ENCODE data around the gene SLC22A1. TPM values are rescaled to one million over a fixed set of nuclear protein-coding genes. Genes with fewer than 3 reads are reported as not detected.

SLC22A1 gene
- total RNA-seq, 4 donors from 2014 or later, result 1.4 to 2.6 (median 1.5) TPM

DNA sequence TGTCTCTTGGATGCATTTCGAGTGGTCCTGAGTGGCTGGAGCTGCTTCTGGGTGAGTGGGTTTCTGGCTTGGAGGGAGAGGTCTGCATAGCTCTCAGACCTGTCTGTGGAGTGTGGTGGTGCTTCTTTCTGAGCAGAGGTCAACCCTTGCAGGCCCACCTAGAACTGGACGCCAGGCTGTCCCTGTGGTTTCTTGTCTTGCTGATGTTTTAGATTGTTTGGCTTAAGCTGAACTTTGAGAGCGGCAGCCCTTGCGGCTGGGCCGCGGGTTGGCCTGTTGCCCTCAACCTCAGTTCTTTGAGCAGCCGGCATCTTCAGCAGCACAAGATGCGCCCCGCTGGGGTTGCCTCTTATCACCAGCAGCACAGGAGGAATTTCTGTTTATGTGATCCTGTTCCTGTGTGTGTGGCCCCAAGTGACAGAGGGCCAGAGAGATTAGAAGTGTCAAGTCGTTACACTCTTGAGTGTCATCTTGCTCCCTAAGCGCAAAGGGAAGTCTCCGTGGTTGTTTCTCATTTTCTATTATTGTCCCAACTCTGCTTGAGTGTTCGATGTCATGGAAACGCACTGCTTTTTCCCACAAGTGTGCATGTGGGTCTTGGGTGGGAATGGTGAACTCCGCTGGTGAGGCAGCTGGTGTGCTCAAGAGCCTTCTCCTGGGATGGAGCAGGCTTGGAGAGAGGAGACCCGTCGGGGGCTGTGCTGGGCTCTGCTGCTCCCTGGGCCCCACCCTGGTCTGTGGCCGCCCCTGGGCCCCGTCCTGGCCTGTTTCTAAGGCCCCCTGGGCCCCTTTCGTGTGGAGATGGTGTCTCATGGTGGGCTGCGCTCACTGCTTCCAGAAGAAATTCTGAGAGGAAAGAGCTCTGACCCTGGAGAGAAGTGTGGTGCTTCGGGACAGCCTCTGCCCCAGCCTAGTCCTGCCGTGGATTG lies 20.1 kb upstream of the SLC22A1 start:
- TF ChIP-seq, protein P1, sequence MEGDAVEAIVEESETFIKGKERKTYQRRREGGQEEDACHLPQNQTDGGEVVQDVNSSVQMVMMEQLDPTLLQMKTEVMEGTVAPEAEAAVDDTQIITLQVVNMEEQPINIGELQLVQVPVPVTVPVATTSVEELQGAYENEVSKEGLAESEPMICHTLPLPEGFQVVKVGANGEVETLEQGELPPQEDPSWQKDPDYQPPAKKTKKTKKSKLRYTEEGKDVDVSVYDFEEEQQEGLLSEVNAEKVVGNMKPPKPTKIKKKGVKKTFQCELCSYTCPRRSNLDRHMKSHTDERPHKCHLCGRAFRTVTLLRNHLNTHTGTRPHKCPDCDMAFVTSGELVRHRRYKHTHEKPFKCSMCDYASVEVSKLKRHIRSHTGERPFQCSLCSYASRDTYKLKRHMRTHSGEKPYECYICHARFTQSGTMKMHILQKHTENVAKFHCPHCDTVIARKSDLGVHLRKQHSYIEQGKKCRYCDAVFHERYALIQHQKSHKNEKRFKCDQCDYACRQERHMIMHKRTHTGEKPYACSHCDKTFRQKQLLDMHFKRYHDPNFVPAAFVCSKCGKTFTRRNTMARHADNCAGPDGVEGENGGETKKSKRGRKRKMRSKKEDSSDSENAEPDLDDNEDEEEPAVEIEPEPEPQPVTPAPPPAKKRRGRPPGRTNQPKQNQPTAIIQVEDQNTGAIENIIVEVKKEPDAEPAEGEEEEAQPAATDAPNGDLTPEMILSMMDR (IDR thresholded peaks at IDR 0.05; ENCODE audit: low read depth), result no peak

DNA sequence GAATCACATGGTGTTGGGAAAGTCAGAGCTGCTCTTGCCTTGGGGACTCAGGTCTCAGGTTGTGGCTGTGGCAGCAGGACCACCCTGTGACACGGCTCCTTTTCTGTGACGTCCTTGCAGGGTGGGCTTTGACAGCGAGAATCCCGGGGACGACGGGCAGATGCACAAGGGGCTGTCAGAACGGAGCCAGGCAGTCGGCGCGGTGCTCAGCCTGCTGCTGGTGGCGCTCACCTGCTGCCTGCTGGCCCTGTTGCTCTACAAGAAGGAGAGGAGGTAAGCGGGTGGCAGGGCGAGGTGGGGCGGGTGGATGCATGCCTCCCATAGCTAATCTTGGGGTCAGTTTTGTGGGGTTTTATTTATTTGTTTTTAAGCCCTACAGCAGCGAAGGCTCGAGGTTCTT lies 19.2 kb upstream of the SLC22A1 start:
- TF ChIP-seq, protein P1 (IDR thresholded peaks at IDR 0.05; ENCODE audit: low read depth), result no peak

DNA sequence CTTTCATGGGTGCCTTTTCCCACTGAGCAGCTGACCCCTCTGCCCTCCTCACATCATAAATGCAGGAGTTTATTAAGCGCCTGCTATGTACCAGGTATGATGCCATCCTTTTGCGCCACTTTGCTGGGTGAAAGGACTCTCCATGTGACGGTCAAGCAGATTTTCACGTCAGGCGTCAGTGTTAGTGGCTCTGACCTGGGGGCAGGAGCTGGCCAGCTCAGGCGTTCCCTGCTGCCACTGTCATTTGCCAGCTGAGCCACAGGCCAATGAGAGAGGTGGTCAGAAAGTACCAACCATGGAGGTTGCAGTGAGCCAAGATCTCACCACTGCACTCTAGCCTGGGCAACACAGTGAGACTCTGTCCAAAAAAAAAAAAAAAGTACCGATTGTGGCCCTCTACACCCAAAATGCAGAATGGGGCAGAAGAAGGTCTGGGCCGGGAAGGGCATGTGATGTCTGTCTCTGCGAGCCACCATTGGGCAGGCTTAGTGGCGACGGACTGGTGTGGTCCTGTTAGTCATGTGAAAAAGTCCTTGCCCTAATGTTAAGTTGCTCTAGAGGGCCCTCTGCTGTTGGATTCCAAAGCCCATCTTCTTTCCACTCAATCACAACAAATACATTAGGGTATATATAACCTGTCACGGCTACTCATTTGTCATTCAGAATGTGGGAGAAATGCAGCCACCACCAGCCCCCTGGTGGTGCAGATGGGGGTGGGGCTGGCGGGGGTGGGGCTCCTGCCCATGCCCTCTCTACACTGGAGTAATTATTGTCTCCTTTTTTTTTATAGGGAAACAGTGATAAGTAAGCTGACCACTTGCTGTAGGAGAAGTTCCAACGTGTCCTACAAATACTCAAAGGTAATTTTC lies 18.4 kb upstream of the SLC22A1 start:
- TF ChIP-seq, protein P1 (IDR thresholded peaks at IDR 0.05; ENCODE audit: low read depth), result no peak

DNA sequence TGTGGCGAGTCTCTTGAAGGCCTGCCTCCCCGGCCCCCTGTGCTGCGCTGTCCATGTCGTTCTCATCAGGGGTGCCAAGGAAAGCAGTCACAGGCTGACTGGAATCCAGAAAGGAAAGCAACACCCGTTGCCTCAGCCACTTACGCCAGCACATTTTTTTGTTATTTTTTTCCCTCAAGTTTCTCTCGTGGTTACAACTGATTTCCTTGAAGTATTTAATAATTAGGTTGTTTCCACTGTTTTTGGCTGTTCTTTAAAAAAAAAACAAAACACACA lies 17.9 kb upstream of the SLC22A1 start:
- TF ChIP-seq, protein P1 (IDR thresholded peaks at IDR 0.05; ENCODE audit: low read depth), result no peak

DNA sequence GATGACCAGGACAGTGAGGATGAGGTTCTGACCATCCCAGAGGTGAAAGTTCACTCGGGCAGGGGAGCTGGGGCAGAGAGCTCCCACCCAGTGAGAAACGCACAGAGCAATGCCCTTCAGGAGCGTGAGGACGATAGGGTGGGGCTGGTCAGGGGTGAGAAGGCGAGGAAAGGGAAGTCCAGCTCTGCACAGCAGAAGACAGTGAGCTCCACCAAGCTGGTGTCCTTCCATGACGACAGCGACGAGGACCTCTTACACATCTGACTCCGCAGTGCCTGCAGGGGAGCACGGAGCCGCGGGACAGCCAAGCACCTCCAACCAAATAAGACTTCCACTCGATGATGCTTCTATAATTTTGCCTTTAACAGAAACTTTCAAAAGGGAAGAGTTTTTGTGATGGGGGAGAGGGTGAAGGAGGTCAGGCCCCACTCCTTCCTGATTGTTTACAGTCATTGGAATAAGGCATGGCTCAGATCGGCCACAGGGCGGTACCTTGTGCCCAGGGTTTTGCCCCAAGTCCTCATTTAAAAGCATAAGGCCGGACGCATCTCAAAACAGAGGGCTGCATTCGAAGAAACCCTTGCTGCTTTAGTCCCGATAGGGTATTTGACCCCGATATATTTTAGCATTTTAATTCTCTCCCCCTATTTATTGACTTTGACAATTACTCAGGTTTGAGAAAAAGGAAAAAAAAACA lies 16.6 kb upstream of the SLC22A1 start:
- TF ChIP-seq, protein P1 (IDR thresholded peaks at IDR 0.05; ENCODE audit: low read depth), result no peak

DNA sequence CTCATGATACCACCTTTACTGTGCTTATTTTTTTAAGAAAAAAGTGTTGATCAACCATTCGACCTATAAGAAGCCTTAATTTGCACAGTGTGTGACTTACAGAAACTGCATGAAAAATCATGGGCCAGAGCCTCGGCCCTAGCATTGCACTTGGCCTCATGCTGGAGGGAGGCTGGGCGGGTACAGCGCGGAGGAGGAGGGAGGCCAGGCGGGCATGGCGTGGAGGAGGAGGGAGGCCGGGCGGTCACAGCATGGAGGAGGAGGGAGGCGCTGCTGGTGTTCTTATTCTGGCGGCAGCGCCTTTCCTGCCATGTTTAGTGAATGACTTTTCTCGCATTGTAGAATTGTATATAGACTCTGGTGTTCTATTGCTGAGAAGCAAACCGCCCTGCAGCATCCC lies 15.6 kb upstream of the SLC22A1 start:
- TF ChIP-seq, protein P1 (IDR thresholded peaks at IDR 0.05; ENCODE audit: low read depth), result no peak
